Measurements from ENCODE around the gene TECPR1. TPM values are rescaled to one million over a fixed set of nuclear protein-coding genes. Genes with fewer than 3 reads are reported as not detected.

Gene TECPR1
- total RNA-seq, 1 donor from 2014 or later: 50.1 TPM

DNA sequence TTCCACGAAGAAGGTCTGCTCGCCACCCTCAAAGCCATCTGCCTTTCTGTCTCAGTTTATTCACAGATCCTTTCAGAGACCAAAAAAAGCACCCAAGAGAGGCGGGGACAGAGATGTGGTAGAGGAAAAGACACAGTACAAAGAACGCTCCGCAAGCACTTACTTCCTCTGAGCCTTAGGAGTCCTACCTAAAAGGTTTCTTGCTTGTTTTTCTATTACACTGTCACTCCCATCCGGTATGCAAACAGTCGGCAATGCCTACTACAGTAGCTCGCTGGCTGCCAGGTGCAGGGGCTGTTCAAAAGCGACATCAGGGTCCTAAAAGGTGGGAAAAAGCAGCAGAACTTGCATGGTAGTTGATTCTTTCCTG lies 816 bp downstream of the TECPR1 start:
- H3K27me3 ChIP-seq (ENCODE audit: low read depth): no peaks in the 10 kb centered on the region
- H3K36me3 ChIP-seq: peaks cover under 1% of the 10 kb centered on the region
- peak; percentile 15 to 25 for ATAC-seq
- no peak for DNase-seq
- H3K9me3 ChIP-seq: no peaks in the 10 kb centered on the region
- H3K4me3 ChIP-seq: peak overlapping the region; percentile 91
- TF ChIP-seq, protein P1, sequence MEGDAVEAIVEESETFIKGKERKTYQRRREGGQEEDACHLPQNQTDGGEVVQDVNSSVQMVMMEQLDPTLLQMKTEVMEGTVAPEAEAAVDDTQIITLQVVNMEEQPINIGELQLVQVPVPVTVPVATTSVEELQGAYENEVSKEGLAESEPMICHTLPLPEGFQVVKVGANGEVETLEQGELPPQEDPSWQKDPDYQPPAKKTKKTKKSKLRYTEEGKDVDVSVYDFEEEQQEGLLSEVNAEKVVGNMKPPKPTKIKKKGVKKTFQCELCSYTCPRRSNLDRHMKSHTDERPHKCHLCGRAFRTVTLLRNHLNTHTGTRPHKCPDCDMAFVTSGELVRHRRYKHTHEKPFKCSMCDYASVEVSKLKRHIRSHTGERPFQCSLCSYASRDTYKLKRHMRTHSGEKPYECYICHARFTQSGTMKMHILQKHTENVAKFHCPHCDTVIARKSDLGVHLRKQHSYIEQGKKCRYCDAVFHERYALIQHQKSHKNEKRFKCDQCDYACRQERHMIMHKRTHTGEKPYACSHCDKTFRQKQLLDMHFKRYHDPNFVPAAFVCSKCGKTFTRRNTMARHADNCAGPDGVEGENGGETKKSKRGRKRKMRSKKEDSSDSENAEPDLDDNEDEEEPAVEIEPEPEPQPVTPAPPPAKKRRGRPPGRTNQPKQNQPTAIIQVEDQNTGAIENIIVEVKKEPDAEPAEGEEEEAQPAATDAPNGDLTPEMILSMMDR (IDR thresholded peaks at IDR 0.05): no peak
- H3K4me1 ChIP-seq: peaks cover 64% of the 10 kb centered on the region
- intact Hi-C loops (cut with DNase I): no loop called here
- peak overlapping the region; percentile 89 for H3K27ac ChIP-seq

DNA sequence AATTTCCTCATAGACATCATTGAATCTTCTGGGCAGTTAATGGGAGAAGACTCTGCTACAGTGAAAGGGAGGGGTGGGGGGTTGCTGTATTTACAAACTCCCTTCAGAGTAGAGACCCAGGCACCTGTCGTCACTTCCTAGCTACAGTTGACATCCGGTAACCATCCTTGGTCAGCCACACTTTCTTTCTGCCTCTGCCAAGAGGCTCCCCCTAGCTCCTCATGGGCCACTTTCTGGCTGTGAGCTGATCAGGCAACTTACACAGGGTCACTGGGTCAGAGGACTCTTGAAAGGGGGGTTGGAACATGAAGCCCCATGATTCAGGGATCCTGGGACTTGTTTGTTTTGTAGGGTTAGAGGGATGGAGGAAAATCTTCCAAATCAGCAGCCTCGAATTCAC lies 1.2 kb downstream of the TECPR1 start:
- DNase-seq (no peak), ATAC-seq (no peak)
- H3K36me3 ChIP-seq: no peaks in the 10 kb centered on the region
- intact Hi-C loops (cut with DNase I): no loop called here
- TF ChIP-seq, protein P1 (IDR thresholded peaks at IDR 0.05): no peak
- peak overlapping the region; percentile 89 for H3K27ac ChIP-seq
- no peaks in the 10 kb centered on the region for H3K9me3 ChIP-seq
- peaks cover 68% of the 10 kb centered on the region for H3K4me1 ChIP-seq
- peak overlapping the region; percentile 91 for H3K4me3 ChIP-seq
- H3K27me3 ChIP-seq (ENCODE audit: low read depth): no peaks in the 10 kb centered on the region

DNA sequence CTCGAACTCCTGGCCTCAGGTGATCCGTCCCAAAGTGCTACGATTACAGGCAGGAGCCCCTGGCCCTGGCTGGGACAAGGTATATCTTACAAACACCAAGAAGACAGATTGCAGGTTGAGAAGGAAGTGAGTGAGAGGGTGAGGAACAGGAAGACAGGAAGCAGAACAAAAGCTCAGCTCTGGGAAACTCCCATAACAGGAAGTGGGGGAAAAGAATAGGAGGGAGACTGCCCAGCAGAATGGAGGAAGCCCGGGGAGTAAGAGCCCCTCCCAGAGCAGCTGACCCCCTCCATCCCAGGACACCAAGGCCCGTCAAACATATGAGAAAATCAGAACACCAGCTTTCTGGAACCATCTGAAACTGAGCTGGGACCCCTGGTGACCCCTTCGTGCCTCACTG lies 2.9 kb downstream of the TECPR1 start:
- Histone ChIP-seq H3K27me3 (ENCODE audit: low read depth) (no peaks in the 10 kb centered on the region), H3K4me3 (no peak overlapping the region), H3K27ac (peak overlapping the region; percentile 89), H3K36me3 (peaks cover 5% of the 10 kb centered on the region), H3K9me3 (no peaks in the 10 kb centered on the region), H3K4me1 (peaks cover 69% of the 10 kb centered on the region)
- ATAC-seq (no peak), DNase-seq (no peak)
- TF ChIP-seq, protein P1 (IDR thresholded peaks at IDR 0.05): no peak
- intact Hi-C loops (cut with DNase I): no loop called here

DNA sequence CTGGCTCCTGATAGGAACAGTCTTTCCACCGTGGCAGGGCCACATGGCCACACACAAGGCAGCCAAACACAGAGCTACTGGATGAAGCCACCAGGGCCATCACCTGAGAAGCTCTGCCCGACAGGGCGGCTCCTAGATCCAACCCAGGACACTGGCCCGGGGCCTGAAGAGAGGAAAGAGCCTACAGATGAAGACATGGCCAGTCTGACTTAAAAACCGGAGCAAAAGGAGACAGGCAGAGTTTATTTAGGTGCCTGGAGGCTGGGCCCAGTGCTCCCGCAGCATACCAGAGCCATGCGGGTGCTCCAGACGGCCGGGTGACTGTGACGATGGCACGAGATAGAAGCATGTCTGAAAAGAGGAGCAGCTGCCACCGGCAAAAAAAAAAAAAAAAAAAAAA lies 3.9 kb downstream of the TECPR1 start:
- DNase-seq: no peak
- peak overlapping the region; percentile 89 for H3K27ac ChIP-seq
- intact Hi-C loops (cut with DNase I): no loop called here

DNA sequence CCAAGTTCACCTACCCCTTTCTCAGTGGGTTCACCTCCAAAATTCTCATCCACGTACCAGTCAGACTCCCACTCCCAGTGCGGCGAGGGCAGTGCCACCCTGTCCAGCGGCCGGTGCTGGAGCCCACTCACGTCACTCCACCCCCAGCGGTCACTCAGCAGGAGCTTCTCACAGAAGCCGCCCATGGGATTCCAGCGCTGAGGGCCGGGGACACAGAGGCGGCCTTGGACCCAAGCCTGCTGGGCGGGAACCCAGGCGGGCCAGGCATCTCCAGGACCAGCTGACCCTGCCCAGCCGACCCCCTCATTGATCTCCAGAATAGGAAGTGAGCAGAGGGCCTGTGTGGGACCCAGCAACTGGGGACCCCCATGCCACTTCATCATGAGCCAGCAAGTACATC lies 7.2 kb downstream of the TECPR1 start:
- peaks cover 44% of the 10 kb centered on the region for H3K4me1 ChIP-seq

More for the DNA sequence above, 3.9 kb downstream of the TECPR1 start:
- TF ChIP-seq, protein P1 (IDR thresholded peaks at IDR 0.05): no peak
- Histone ChIP-seq H3K4me3 (no peak overlapping the region), H3K4me1 (peaks cover 65% of the 10 kb centered on the region), H3K9me3 (no peaks in the 10 kb centered on the region), H3K27me3 (ENCODE audit: low read depth) (no peaks in the 10 kb centered on the region), H3K36me3 (peaks cover 15% of the 10 kb centered on the region)
- ATAC-seq: no peak

More for the DNA sequence above, 7.2 kb downstream of the TECPR1 start:
- H3K9me3 ChIP-seq: no peaks in the 10 kb centered on the region
- peak overlapping the region; percentile 55 for H3K27ac ChIP-seq
- no peak for ATAC-seq
- no peak for DNase-seq
- TF ChIP-seq, protein P1 (IDR thresholded peaks at IDR 0.05): no peak
- intact Hi-C loops (cut with DNase I): no loop called here
- peaks cover 28% of the 10 kb centered on the region for H3K36me3 ChIP-seq
- no peak overlapping the region for H3K4me3 ChIP-seq
- no peaks in the 10 kb centered on the region for H3K27me3 ChIP-seq (ENCODE audit: low read depth)
